A549 (cell line): ENCODE measurements around the gene SIRT6.
"Not testable (repeated sequence)": the region's sequence is repeated elsewhere in the genome, so short reads cannot be mapped to it uniquely, and the experiment has no call there.

Source experiments
- CHD2 ChIP-seq: fragments of 150-350 bp; IDR thresholded peaks from 2 replicates; pipeline ENCODE4 v1.6.1; 2014; ENCODE audit warnings: low read length; ENCODE audit not compliant: partially characterized antibody
- CTCF ChIP-seq: fragments of >200 bp; sonication (Bioruptor Twin); formaldehyde crosslinking; IDR thresholded peaks from 3 replicates; pipeline ENCODE4 v1.5.1; 2016
- EP300 ChIP-seq, 2 experiments: fragments of >200 bp; sonication (Bioruptor Twin); formaldehyde crosslinking; IDR thresholded peaks; 2 replicates in 1 of 2; 3 replicates in 1 of 2; pipeline ENCODE4 v1.6.1; 2016 to 2017
- ESRRA ChIP-seq: fragments of 150-350 bp; IDR thresholded peaks from 2 replicates; pipeline ENCODE4 v1.6.1; 2014; ENCODE audit warnings: mild to moderate bottlenecking, low read length, borderline replicate concordance
- HDAC2 ChIP-seq: fragments of 200-600 bp; sonication (generic); IDR thresholded peaks from 2 replicates; pipeline ENCODE4 v1.6.1; 2016
- HMGXB4 ChIP-seq: fragments of 250-450 bp; sonication (Bioruptor Pico); IDR thresholded peaks from 2 replicates; pipeline ENCODE4 v1.5.0; 2021; ENCODE audit warnings: mild to moderate bottlenecking, moderate library complexity, borderline replicate concordance
- HOXA7 ChIP-seq: fragments of 250-450 bp; sonication (Bioruptor Pico); IDR thresholded peaks from 2 replicates; pipeline ENCODE4 v1.5.0; 2020; ENCODE audit warnings: mild to moderate bottlenecking, moderate library complexity
- JUN ChIP-seq, 2 experiments: fragments of >200 bp; sonication (Bioruptor Twin); formaldehyde crosslinking; IDR thresholded peaks; 2 replicates in 1 of 2; 3 replicates in 1 of 2; pipeline ENCODE4 v1.6.1; 2016 to 2017
- KDM5A ChIP-seq: fragments of 200-600 bp; sonication (generic); IDR thresholded peaks from 2 replicates; pipeline ENCODE4 v1.6.1; 2016; ENCODE audit warnings: antibody characterized with exemption, mild to moderate bottlenecking
- MAFK ChIP-seq: fragments of 450-650 bp; IDR thresholded peaks from 2 replicates; pipeline ENCODE4 v1.6.1; 2014; ENCODE audit not compliant: partially characterized antibody
- NFE2L2 ChIP-seq: fragments of 150-350 bp; conservative IDR thresholded peaks from 2 replicates; pipeline ENCODE4 v1.6.1; 2014; ENCODE audit warnings: low read length
- POLR2AphosphoS2 ChIP-seq: conservative IDR thresholded peaks from 2 replicates; pipeline ENCODE4 v1.6.1; 2012; ENCODE audit warnings: low read length, improper control_type of control experiment, inconsistent platforms
- SREBF2 ChIP-seq: fragments of 450-650 bp; IDR thresholded peaks from 2 replicates; pipeline ENCODE4 v1.6.1; 2014; ENCODE audit warnings: mild to moderate bottlenecking, moderate library complexity
- USF2 ChIP-seq: fragments of 450-650 bp; IDR thresholded peaks from 2 replicates; pipeline ENCODE4 v1.6.1; 2014; ENCODE audit warnings: antibody characterized with exemption

GRCh38 chr19:4142916-4143315 is 39.4 kb downstream of the SIRT6 start:
- not testable (repeated sequence) for TF ChIP-seq CTCF; HOXA7 (CRISPR knock-in tag); HMGXB4 (CRISPR knock-in tag); NFE2L2; MAFK; CHD2; HDAC2; ESRRA; USF2; POLR2AphosphoS2; EP300 (IDR thresholded peaks at IDR 0.05); JUN (IDR thresholded peaks at IDR 0.05); SREBF2; KDM5A
